Stimulated activated naive CD4-positive, alpha-beta T cell (primary cell): Measurements from ENCODE around the gene SLC2A11.

Source experiments
- DNase-seq, 6 experiments: peaks; one replicate each; lab custom pipeline; 2025; lab: John Stamatoyannopoulos, UW

Gene SLC2A11, protein sequence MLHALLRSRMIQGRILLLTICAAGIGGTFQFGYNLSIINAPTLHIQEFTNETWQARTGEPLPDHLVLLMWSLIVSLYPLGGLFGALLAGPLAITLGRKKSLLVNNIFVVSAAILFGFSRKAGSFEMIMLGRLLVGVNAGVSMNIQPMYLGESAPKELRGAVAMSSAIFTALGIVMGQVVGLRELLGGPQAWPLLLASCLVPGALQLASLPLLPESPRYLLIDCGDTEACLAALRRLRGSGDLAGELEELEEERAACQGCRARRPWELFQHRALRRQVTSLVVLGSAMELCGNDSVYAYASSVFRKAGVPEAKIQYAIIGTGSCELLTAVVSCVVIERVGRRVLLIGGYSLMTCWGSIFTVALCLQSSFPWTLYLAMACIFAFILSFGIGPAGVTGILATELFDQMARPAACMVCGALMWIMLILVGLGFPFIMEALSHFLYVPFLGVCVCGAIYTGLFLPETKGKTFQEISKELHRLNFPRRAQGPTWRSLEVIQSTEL

DNA sequence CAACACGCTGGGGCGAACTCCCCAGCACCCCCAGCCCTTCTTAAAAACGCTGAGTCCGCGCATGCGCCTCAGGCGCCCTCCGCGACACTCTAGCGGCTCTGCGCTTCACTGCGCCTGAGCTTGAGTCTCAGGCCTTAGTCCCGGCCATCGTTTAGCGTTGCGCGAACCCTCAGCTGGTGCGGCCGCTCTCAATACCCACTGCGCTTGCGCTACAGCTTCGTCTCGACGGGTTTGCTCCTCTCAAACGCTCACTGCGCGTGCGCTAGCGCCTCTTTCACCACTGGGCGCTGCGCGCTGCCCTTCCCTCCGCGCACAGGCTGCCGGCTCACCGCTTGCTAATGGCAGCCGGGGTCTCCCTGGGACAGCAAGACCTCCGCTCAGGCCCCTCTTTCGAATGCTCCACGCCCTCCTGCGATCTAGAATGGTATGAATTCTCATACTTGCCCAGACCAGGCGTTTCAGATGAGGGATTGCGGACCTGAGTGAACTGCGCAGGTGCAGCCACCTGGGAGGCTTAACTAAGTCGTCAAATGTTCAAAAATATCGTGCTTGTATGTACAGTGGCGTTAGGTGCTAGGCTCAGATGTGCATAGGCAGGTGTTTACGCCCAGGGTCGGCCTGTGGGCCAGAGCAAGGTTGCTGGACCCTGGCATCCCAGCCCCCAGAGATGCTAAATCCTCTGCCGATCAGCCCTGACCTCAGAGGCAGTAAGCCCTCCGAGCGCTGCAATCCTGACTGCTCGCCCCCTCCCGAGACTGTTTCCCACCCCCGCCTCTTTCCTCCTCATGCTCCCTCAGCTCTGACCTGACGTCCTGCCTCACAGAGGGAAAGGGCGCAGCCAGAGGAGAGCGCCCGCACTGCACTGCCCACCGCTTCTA lies at the start of gene SLC2A11:
Gene SLC2A11, plus strand, starts transcription at position 270 of the 878 bp plus-strand sequence. Its CDS starts 125 bp downstream, at position 395.
- peak; percentile 75 to 91 (median 88) for DNase-seq

DNA sequence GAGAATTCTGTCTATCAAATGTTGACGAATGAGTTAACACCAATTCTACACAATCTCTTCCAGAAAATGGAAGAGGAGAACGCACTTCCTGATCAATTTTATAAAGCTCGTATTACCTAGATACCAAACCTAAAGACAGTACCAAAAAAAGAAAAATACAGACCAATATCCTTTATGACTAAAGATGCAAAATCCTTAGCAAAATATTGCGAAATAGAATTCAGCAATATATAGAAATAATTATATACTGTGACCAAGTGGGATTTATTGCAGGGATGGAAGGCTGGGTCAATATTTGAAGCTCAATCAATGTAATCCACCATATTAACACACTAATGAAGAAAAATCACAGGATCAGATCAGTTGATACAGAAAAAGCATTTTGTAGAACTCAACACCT lies 45.3 kb upstream of the SLC2A11 start:
- DNase-seq = no peak

DNA sequence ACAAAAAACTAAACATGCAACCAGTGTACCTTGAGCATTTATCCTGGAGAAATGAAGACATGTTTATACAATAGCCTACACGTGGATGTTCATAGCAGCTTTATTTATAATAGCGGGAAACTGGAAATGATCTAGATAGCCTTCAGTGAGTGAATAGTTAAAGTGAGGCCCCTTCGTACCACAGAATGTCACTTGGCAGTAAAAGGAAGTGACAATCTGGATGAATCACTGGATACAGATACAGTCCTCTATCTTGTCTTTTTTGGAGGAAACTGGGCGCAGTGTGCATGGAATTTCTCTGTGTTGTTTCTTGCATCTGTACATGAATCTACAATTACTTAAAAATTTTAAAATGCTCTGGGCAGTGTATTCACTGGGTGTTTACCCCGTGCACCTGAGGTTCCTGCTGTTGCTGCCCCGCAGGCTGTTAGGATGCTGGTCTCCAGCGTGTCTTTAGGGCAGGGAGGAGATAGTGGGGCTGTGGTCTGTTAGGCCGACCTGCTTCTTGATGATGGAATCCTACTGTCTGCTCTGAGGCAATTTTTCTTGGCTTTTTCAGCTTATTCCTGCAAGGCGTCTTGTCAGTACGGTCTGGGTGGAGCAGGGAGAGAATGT lies 42.0 kb upstream of the SLC2A11 start:
- no peak for DNase-seq

DNA sequence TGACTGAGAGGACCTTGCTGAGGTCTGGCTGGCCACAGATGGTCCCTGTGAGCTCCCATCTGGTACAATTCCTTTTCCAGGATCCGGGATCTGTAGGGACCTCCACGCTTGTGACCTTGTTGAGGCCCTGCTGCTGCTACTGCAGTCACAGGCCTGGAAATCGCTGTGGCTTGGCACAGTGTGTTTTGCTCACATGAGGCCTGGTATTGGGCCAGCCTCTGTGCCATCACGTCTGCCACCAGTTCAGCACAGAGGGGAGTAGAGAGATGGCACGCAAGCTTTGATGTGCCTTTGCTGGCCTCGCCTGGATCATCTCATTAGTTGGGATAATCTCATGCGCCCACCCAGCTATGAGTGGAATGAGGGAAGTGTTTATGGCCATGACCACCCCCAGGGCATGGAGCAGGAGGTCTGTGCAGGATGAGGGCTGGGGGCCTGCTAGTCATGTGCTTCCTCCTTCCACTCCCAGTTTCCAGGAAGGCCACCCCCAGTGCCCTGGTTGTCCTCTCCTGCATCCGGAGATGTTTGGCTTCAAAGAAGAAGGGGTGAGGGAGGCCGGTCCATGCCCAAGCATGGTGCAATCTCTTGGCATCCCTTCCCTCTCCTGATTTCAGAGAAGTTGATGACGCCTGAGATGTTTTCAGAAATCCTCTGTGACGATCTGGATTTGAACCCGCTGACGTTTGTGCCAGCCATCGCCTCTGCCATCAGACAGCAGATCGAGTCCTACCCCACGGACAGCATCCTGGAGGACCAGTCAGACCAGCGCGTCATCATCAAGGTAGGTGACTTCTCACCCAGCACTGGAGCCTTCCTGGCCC lies 41.3 kb upstream of the SLC2A11 start:
- DNase-seq = no peak

DNA sequence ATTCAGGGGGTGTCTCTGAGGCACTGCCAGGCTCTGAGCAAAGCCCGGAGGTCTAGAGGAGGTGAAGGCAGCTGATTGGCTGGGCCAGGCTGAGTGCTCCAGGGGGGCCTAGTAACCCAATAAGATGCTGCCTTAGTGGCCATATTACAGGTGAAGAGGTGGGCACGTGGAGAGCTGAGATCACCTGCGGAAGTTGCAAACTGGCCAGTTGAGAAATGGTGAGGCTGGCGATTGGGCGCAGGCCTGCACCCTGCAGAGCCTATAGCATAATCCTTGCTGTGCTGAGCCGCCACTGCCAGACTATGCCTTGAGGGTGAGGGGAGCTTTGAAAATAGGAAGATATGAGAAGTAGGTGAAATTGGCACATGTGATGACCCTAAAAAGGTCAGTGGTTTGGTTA lies 40.5 kb upstream of the SLC2A11 start:
- no peak for DNase-seq

DNA sequence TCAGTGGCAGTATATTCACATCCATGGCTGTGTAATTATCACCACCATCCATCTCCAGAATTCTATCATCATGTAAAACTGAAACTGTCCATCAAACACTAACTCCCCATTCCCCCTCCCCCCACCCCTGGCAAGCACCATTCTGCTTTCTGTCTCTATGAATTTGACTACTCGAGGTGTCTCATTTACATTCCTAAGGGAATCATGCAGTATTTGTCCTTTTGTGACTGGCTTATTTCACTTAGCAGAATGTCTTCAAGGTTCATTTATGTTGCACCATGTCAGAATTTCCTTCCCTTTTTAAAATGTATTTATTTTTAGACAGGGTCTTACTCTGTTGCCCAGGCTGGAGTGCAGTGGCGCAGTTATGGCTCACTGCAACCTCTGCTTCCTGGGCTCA lies 39.1 kb upstream of the SLC2A11 start:
- DNase-seq = no peak

DNA sequence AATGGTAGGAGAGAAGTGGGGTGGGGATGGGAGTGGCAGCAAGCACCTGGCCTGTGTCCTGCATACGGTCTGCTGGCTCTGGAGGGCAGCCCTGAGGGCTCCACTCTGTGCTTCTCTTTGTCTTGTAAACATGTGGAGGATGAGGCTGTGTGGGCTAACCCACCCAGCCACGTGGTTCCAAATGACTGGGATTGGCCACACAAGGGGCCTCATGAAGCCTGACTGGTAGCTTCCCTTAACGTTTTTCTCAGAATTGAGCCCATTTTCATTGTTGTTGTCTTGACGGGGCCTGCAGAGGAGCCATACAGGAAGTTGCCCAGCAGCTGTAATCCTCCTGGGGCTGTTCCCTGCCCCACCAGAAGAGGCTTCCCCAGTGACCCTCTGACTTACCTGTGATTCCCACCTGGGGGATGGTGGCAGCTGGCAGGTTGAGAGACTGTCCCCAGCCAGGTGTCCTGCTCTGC lies 36.9 kb upstream of the SLC2A11 start:
- no peak for DNase-seq

DNA sequence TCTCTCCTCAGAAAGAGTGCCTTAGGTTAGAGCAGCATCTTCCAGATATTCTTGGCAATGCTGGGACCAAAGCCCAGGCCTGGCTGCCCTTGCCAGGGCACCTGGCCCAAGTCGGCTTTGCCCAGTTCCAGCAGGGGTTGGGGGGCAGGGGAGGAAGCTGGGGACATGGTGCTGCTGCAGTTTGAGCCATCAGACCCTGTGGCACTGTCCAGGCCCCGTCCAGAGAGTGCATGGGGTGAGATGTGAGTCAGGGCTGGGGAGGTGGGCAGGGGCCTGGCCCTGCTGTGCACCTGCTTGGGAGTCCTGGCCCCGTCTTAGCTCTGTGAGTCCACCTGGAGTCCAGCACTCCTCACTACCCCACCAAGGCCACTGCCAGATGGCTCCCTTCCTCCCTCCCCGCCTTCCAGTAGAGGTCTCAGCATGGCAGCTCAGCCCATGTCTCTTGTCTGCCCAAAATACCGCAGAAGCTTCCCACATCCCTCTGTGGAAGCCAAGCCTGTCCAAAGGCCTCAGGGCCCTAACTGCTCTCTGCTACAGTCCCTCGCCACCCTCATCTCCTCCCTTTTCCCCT lies 35.5 kb upstream of the SLC2A11 start:
- DNase-seq = no peak

DNA sequence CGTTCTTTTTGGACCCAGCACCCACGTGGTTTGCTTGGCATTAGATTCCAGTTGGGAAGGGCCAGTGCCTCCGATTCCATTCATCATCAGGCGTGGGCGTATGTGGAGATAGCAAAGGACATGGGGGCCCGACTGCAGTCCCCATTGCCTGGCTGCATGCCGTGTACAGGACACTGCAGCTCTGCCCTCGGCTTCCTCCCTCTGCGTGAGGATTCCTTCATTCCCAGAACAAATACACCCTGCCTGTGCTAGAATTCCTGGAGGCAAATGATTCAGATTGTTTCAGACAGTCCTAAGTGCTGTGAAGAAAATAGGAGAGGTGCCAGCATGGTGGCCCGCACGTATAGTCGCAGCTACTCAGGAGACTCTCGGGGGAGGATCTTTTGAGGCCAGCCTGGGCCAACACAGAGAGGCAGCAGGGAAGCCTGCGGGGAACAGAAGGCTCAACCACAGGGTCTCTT lies 34.3 kb upstream of the SLC2A11 start:
- DNase-seq = no peak

DNA sequence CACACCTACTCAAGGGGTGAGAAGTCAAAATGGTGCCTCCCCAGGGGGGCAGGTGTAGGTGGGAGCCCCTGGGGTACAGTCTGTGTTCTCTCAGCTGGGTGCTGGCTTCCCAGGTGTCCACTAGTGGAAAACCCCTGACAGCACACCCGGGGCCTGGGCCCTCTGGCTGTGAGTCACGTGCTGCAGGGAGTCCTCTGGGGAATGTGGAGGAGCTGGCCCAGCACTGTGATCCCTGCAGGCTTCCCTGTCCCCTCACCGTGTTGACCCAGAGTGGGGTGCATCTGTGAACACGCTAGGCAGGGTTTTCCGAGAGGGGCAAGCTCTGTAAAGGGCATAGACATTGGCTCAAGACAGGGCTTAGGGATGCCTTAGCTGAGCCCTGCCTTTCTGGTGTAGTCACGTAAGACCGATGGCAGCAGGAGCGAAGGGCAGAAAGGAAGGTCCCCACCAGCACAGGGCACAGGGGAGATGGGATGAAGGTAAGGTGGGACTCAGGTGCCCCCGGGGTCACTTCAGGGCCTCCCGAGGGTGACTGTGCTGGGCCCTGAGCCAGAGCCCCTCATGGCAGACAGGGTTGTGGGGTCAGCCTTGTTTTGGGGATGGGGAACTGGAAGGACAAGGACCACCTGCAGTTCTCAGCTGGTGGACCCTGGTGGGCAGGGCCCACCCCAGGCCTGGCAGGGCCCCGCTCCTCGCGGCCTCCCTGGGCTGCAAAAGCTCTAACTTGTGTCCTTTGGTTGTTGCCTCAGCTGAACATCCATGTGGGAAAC lies 33.0 kb upstream of the SLC2A11 start:
- DNase-seq = no peak

DNA sequence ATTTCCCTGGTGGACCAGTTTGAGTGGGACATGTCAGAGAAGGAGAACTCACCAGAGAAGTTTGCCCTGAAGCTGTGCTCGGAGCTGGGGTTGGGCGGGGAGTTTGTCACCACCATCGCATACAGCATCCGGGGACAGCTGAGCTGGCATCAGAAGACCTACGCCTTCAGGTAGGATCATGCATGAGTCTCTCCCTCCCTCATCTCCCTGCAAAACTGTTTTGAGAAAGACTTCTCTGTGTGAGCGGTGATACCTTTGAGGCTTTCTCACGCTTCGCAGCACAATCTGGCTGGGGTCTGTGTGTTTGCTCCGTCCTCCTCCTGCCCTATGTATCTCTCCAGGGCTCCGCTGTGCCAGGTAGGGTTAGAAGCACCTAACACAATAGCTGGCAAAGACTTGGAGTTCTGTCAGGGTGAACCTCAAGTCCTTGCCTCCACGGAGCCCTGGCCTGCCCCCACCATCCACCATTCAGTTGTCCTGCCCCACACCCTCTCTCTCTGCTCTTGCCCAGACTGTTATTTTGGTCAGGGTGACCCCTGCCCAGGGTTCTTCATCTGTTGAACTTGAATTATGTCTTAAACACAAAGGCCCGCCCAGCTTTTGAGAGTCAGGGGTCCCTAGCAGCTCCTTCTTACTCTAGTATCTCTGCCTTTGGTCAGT lies 32.3 kb upstream of the SLC2A11 start:
- no peak for DNase-seq

DNA sequence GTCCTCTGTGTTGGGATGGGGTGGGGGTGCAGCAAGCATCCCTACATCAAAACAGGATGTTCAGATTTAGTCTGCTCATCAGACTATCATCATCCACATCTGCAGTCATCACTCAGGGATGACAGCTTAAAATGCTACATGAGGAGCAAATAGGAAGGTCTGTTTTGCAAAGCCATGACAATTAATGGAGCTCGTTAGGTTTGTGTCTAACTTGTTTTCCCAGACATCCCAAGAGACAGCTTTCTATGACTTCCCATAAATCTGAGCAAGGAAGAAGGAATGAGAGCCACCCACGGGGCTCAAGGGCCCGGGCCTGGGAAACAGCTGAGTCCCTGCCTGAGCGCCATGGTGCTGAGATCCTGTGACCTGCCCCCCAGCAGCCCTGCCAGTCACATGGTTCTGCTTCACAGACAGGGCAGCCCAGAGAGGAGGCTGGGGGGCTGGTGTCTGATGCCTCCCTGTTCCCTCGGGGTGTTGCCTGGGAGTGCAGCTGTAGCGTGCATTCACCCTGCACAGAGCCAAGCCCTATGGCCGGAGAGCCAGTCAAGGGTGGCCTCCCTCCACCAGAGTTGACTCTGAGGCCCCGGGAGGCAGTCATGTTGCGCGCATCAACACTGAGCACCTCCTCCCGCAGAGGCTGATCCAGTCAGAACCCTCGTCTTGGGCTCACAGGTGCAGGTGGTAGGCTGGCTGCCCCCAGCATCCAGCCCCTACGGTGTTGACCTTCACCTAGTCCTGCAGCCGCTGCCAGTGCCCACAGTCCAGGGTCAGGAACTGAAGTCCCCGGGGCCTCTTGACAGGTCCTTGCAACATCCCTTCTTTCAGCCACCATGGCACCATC lies 30.9 kb upstream of the SLC2A11 start:
- DNase-seq = no peak

DNA sequence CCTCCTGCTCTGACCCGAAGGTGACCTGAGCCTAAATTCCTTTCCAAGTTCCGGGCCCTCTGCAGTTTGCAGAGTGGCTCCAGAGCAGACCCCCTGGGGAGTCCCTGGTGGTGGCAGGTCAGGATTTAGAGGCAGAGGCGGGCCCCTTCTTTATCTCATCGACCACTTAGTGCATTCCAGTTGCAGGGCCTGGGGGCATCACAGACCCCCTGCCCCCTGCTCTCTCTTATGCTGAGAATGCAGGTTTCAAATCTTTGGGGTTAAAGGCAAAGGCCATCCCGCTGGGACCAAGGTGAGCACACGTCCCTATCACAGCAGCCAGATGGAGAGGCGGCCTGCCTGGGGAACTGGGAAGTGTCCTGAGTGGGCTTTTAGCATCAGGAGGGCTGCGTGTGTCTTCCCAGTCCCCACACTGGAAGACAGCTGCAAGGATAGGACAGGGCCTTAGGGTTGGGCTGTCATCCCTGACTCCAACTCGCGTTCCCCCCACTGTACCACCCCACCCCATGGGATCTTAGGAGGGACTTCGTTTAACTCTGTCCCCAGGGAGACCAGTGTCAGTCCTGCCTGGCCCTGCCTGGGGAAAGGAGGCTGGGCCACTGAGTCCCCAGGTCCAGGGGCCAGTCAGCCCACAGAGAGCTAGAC lies 30.2 kb upstream of the SLC2A11 start:
- no peak for DNase-seq

DNA sequence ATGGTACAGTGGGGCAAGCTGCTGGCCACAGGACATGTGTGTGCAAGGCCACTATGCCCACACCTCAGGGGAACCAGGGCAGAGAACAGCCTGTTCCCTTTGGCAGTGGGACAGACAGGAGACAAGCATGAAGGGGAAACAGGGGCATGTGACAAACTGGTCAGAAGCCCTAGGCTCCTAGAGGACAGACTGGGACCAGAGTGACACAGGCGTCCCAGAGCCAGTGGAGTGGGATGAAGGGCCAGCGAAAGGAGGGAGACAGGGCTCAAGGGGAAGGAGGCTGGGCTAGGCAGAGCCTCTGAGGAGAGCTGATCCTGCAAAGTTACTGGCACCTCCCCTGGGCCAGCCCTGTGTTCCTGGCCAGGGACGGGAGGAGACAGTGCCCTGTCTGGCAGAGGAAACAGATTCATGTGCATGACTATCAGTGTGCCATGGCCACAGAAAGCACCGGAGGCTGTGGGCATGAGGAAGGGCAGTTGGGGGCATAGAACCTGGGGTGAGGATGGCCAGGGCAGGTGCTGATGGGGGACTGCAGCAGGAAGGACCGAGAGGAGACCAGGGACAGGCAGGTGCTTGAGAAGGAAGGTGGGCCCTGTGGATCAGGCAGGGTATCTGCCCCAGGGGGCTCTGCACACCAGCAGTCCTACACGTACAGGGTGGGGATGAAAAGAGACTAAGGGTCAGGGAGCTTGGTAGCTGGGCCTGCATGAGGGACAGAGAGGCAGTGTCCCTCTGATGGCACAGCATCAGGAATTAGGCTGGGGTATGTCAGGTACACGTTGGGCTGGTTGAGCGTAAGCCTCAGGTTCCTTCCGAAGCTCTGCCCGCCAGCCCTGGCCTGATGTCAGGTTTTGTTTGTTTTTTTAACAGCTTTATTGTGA lies 28.6 kb upstream of the SLC2A11 start:
- DNase-seq = no peak

DNA sequence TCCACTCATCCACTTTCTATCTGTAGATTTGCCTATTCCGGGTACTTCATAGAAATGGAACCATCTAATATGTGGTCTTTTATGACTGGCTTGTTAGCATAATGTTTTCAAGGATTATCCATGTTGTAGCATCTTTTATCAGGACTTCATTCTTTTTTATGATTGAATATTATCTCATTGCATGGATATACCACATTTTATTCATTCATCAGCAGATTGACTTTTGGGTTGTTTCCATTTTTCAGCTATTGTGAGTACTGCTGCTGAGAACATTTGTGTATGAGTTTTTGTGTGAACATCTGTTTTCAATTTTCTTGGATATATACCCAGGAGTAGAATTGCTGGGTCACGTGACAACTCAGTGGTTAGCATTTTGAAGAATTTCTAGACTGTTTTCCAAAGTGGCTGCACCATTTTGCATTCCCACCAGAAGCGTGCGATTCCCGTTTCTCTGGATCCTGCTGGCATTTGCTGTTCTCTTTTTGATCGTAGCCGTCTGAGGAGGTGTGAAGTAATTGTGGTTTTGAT lies 27.8 kb upstream of the SLC2A11 start:
- DNase-seq = no peak

DNA sequence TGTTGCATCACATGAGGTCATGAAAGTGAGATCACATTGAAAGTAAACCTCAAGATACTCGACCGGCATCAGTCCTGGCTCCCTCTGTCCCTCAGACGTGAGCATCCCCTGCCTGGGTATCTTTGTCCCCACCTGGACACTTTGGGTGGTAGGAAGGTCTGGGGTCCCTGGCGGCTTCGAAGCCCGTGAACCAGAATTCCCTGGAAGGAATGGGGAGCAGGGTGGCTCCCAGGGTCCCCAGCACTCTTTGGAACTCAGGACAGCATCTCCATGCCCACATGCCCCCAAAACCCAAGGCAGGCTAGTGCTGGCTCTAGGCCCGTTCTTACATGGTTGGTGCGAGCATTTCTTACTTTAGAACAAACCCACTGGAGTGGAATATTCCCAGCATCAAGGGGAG lies 26.4 kb upstream of the SLC2A11 start:
- no peak for DNase-seq

DNA sequence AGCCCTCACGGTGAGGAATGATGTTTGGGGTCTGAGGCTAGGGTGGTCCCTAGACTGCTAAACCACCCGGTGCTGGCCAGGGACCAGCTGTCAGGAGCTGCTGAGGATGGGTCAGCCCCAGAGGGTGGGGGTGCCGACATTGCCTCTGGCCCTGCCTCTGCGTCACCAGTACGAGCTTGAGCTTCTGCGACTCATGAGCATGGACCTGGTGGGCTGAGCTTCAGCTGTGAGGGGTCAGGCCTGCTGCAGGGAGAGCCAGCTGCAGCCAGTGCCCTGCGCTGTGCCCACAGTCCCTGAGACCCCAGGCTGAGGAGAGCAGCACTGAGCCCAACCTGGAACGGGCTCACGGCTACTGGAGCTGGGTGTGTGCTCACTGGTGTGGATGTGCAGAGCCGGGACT lies 25.9 kb upstream of the SLC2A11 start:
- DNase-seq = no peak
